CD4-positive, alpha-beta T cell treated with Interleukin-2 at 100 ng/mL for 4 hours (primary cell): ENCODE data around the gene LRGUK.
"Not testable (repeated sequence)": the region's sequence is repeated elsewhere in the genome, so short reads cannot be mapped to it uniquely, and the experiment has no call there.

Source experiments
- DNase-seq: peaks from one replicate; pipeline ENCODE4 v3.0.0-alpha.2; 2020; ENCODE audit warnings: low spot score

Gene LRGUK, protein sequence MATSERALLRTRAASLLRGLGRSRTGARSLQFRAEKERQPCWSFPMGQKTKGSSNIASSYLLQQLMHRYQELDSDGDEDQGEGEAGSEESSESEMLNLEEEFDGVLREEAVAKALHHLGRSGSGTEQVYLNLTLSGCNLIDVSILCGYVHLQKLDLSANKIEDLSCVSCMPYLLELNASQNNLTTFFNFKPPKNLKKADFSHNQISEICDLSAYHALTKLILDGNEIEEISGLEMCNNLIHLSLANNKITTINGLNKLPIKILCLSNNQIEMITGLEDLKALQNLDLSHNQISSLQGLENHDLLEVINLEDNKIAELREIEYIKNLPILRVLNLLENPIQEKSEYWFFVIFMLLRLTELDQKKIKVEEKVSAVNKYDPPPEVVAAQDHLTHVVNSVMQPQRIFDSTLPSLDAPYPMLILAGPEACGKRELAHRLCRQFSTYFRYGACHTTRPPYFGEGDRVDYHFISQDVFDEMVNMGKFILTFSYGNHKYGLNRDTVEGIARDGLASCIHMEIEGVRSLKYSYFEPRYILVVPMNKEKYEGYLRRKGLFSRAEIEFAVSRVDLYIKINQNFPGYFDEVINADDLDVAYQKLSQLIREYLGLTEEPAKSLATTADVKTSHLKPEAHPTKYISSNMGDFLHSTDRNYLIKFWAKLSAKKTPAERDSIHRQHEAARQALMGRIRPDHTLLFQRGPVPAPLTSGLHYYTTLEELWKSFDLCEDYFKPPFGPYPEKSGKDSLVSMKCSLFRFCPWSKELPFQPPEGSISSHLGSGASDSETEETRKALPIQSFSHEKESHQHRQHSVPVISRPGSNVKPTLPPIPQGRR

GRCh38 chr7:134126966-134127848 lies at the start of gene LRGUK:
Gene LRGUK (plus strand): TSS chr7:134127340. CDS start chr7:134127368, 28 bp downstream.
- DNase-seq: peak; percentile 79

- not testable (repeated sequence) for DNase-seq
Measured at GRCh38 chr7:134077560-134077959, 49.6 kb upstream of the LRGUK start.

GRCh38 chr7:134078991-134079390 lies 48.1 kb upstream of the LRGUK start:
- DNase-seq: no peak

- DNase-seq: no peak
Measured at GRCh38 chr7:134081695-134082094, 45.4 kb upstream of the LRGUK start.

DNA sequence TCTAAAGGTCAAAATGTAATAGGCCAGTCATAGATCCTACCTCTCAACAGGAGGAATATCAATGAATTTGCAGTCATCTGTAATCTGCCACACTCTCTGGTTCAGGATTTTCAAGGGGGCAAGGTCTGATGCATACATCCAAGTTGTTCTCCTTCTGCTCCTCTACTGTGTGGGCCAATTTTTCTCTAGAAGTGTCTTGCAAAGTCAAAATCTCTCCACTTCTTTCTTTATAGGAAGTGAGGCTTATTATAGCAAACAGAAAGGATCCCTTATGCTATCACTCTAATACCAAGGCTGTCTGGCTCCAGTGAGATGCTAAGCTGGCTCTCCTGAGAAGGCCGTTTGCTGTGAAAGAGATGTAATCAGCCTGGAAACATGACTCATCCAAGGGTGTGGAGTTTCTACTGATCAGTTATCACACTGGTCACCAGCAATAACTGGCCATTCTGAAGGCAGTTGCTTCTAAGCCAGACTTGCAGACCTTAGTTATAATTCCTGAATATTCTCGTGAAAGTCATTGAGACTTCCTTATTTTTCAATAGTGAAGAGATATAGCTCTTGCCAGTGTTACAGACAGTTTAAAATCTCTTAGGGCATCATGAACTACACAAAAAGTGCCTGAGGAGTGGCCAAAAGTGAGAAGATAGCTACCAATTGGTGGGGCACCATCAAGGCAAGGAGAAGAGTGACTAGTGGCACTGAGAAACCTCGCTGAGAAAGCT lies 43.2 kb upstream of the LRGUK start:
- no peak for DNase-seq

DNA sequence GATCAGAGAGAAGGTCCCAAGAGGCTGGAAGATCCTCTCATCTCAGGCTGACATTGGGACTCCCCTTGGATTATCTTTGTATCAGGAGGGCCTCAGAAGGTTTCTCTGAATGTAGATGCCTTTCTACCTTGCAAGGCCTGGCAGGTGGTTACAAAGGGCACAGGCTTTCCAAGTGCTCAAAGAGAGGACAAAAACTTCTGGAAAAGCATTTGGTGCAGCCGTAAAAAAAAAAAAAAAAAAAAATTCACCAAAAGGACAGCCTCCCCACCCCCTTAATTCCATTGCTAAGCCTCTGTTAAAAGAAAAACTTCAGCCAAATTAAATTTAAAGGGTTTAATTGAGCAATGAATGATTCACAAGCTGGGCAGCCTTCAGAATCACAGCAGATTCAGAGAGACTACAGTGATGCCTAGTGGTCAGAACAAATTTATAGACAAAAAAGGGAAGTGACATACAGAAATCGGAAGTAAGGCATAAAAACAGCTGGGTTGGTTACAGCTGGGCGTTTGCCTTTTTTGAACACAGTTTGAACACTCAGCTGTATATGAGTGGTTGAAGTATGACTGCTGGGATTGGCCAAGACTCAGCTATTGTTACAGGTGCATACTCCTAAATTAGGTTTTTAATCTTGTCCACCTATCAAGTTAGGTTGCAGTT lies 42.5 kb upstream of the LRGUK start:
- peak; percentile 1 for DNase-seq

DNA sequence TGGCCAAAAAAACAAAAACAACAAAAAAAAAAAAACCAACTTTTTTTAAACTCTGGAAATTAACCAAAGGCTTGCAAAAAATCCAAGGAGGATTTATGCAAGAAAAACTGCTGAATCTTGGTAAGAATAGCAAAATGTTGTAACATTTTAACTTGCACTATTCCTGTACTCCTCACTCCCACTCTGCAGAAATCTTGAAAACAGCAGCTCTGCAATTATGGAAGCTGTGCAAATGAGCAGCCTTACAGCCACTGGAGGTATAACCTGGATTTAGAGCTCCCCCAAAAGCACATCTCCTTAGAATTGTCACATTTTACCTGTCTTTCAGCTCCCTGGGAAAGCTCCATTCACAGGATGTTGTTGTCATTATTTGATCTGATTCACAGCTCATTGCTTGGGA lies 41.8 kb upstream of the LRGUK start:
- DNase-seq: no peak

- DNase-seq: no peak
Measured at GRCh38 chr7:134086998-134087735, 40.0 kb upstream of the LRGUK start.

- DNase-seq: no peak
Measured at GRCh38 chr7:134088199-134088598, 38.9 kb upstream of the LRGUK start.

DNA sequence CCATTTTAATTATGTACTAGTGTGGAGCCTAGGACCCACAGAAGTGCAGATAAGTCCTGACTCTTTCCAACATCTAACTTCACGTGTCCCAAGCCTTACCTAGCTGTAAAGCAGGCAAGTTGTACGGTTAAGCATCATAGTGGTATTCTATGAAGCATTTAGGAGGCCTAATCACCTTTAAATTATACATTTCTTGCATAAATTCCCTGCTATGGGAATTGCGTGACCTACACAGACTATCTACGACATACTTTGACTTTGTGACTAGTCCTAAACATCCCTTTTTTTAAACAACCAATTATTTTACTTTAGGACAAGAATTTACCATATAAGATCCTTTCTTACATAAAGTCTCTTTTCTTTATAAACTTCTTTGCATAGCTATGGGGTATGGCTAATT lies 37.7 kb upstream of the LRGUK start:
- DNase-seq: no peak

DNA sequence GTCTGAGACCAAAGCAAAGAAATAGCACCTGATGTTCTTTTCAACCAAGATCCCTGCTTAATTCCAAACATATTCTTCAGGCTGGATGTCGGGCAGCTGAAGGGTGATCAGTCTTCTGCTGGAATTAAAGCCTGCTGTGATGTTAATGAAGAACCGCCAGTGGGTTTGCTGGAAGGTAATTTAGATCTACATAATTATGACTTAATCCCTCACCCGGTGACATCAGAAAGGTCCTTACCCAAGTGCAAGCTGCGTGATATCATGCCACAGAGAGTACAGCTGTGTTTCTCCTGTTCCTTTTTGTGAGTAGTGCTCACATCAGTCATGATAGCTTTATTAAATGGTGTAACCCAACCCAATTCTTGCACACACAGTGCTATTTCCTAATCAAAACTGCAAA lies 29.1 kb upstream of the LRGUK start:
- DNase-seq: no peak

DNA sequence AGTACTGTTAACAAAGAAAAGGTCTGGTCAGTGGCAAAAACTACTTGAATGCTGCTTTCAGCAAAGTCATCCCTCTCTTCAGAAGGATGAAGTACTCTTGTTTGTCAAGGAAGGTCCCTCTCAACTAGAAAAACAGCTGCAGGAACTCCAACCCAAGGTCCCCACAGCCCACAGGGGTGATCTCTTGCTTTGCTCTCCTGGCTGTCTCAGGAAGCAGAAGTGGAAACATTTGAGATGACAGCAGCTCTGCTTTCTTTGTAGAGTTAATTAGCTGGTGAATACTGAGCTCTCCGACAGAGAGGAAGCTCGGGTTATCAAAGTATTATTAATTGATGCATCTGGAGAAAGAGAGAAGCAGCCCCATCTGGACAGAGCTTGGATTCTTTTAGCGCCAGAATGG lies 25.4 kb upstream of the LRGUK start:
- DNase-seq: no peak

DNA sequence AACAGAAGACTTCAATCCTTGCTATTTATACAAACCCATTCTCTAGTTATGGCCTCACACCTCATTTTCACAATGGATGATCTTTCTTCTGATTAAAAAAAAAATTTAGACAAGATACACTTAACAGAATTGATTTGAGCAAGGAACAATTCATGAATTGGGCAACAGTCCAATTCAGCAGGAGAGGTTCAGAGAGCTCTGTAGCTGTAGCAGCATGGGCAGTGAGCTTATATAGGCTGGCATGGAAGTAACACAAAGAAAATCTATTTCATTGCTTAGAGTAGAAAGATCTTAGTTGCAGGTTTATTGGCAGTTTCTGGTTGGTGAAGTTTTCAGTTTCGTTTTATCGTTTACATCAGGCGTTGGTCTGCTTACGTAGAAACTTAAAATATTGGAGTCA lies 23.0 kb upstream of the LRGUK start:
- DNase-seq: no peak

DNA sequence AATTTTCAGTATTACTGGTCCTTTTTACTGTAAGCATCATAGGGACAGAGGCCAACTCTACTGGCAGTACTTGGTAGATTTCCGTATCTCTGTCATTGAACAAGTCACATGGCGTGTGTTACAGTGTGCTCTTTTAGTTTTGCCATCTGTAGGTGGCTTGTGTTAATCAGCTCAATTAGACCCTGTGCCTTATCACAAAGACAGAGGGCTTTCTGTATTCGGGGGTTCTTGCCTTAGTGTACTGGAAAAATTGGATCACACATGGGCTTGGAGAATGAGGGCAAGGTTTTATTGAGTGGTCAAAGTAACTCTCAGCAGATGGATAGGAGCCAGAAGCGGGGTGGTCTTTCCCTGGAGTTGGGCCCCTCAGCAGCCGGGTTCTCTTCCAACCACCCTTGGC lies 21.3 kb upstream of the LRGUK start:
- no peak for DNase-seq

DNA sequence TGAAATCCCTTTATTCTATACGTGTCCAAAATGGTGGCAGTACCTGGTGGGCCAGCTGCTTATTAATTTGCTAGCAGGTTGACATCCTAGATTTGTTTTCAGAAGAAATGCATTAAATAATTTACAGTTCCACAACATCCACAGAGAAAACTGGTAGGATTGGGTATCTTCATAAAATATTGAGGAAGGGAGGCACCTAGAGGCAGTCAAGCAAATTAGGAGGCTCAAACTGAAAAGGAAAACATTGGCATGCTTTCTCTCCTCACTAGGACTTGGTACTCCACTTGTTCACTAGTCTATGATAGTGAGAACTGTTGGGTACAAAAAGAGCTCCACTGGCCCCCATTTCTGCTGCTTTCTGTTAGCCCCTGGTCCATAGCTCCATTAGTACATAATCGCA lies 18.3 kb upstream of the LRGUK start:
- no peak for DNase-seq

- no peak for DNase-seq
Measured at GRCh38 chr7:134113655-134114054, 13.5 kb upstream of the LRGUK start.

- no peak for DNase-seq
Measured at GRCh38 chr7:134114992-134115391, 12.1 kb upstream of the LRGUK start.

DNA sequence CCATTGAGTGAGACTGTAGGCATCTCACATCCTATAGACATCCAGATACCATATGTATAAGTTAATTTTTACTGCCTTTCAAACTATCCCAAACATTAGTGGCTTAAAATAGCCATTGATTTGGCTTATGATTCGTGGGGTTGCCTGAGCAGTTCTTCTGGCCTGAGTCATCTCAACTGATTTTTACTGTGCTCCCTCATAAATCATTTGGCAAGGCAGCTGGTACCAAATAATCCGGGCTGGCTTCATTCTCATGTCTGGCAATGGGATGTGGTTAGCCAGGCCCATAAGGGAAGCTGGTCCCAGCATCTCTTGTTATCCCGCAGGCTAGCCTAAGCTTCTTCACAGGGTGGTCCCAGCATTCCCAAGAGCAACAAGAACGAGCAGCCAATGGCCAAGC lies 6.7 kb upstream of the LRGUK start:
- no peak for DNase-seq

GRCh38 chr7:134121632-134122139 lies 5.5 kb upstream of the LRGUK start:
- no peak for DNase-seq

- DNase-seq: no peak
Measured at GRCh38 chr7:134122980-134123379, 4.2 kb upstream of the LRGUK start.
